DMS153 treated with DMSO at 0.1 percent for 48 hours (cell line): ENCODE data around the gene OPHN1.
"Not testable (repeated sequence)": the region's sequence is repeated elsewhere in the genome, so short reads cannot be mapped to it uniquely, and the experiment has no call there.

Source experiments
- DNase-seq: peaks from one replicate; lab custom pipeline; 2025; ENCODE audit not compliant: unreplicated experiment; lab: John Stamatoyannopoulos, UW

Gene OPHN1

DNA sequence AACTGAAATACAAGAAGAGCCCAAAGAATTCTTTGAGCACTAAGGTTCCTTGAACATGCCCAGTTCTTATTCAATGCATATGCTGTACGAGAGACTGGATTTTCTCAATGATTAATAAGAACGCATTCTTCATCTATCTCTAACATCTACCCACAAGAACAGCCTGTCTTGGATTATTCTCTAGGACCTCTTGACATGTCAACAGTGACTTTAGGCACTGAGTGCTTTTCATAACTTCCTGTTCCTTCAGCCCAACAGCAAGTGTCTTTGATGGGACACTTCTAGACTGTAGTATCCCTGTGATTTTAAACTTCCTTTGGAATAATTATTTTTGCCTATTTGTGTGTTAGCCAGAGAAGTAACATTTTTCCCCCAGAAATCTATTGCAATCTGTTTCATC lies 69.3 kb downstream of the OPHN1 start:
- DNase-seq, result no peak

GRCh38 chrX:68358679-68359078 lies 74.6 kb downstream of the OPHN1 start:
- DNase-seq, result no peak

DNA sequence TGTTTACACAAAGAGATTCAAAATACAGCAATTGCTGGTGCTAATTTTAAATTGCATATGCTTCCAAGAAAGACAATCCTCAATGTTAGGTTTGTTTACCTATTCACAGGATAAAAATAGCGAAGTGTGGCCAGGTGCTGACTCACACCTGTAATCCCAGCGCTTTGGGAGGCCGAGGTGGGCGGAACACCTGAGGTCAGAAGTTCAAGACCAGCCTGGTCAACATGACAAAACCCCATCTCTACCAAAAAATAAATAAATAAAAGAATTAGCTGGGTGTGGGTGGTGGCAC lies 77.7 kb downstream of the OPHN1 start:
- DNase-seq, result no peak

DNA sequence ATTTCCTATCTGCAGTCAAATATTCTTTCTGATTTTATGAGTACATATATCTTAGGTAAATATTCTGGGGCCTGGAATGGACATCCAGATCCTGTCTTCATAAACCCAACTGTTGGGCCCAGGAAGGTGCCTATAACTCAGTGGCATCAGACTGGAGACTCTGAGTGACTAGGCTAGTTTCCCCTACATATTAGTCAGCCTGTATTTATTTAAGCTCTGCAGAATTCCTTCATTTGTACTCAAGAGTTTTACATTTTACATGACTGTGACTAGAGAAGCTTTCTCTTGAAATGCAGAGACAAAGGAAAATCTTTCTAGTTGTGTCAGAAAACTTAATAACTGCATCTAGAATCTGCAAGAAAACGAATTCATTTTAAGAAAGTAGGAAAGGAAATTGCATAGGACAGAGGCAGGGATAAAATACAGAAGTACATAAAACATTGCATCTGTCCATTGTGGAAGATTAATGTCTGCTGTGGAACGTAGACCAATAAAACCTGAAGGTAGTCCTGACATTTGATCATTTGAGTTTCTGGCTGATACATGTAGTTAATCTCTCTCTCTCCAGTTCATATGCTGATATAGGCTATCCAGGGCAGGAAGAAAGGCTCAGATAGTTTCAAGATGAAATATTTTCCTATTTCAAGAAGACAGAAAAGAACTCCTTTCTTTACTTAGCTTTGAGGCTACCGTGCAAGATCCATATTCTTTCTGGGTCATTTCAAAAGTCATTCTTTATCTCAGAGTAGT lies 78.2 kb downstream of the OPHN1 start:
- no peak for DNase-seq

DNA sequence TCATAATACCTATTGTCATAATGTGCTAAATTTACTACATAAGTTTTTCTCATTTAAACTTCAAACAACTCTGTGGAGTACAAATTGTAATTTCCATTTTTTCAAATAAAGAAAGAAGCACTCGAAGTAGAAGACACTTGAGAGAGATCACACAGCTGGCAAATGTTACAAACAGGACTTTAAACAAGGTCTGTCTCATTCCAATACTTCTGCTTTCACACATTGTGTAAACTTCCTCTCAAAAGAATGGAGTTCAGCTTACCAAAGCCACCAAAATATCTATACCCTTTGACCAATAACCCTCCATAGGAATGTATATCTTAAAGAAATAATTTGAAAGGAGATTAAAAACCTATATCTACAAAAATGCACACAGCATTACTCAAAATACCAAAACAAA lies 88.3 kb downstream of the OPHN1 start:
- no peak for DNase-seq

DNA sequence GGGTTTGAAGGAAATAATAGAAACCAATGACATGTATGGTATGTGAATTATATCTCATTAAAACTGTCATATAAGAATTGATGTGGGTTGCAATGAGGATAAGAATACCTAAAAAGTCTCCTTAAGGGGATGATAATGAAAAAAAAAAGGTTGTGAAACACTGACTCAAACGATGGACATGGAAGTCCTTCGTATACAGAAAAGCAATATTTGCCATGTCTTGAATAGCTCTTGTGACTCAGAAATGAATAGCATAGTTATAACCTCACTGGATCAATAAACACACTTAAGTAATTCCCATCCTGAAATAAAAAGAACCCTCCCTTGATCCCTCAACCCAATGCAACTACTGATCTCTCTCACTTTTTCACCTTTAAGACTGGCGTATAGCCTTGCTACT lies 89.7 kb downstream of the OPHN1 start:
- no peak for DNase-seq

DNA sequence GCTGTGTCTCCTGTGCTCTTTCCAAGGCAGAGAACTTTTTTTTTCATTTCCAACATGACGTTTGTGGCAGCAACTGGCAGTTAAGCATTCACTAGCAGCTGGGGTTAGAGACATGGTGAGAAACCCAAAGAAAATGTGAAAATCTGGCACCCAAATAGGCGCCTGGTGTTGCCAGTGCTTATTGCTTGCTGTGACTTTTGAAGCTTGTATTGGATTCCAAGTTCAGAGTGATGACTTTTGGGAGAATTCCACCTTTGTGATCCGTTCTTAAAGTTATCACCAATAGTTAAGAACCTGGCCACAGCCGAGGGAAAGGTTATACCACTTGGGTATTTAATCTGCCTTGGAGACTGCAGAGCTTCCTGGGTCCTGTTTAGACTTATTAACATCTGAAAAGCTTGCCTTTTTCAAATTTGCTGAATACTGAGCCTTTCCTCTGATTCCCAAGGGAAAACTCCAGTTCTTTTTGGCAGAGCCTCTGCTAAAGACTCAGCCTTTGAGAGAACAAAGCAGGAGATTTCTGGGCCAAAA lies 101.0 kb downstream of the OPHN1 start:
- no peak for DNase-seq

DNA sequence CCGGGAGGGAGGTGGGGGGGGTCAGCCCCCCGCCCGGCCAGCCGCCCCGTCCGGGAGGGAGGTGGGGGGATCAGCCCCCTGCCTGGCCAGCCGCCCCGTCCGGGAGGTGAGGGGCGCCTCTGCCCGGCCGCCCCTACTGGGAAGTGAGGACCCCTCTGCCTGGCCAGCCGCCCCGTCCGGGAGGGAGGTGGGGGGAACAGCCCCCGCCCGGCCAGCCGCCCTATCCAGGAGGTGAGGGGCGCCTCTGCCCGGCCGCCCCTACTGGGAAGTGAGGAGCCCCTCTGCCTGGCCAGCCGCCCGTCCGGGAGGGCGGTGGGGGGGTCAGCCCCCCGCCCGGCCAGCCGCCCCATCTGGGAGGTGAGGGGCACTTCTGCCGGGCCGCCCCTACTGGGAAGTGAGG lies 106.5 kb downstream of the OPHN1 start:
- DNase-seq, result not testable (repeated sequence)

DNA sequence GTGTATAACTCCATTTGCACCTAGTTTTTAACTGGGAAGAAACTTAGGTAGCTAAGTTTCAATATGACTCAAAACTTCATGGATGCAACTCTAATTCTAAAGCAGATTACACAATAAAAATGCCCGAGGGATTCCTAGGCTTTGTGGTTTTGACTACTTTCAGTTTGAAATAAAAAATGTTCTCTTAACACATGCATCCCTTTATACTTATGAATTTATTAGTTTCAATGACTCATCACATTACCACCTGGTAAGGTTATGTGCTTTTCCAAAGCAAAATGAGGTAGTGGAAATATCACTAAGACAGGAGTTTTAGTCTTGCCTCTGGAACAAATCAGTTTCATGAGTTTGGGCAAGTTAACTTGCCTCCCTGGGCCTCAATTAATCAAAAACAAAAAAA lies 125.5 kb downstream of the OPHN1 start:
- no peak for DNase-seq

DNA sequence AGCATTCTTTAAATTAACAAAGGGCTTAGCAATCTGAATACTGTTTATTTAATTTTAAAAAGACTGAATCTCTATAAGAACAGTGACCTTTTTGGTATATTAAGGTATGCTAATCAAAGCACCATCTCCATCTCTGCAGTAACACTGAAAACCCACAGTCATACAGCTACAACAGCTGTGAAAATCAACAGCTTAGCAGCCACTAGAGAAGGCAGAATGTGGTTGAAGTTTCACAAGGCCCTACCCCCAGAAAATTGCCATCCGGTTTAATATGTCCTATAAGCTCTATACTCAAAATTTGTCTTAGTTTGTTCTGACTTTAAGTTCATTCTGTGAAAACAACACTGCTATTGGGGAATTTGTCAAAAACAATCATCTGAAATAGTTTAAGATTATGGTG lies 128.7 kb downstream of the OPHN1 start:
- no peak for DNase-seq

DNA sequence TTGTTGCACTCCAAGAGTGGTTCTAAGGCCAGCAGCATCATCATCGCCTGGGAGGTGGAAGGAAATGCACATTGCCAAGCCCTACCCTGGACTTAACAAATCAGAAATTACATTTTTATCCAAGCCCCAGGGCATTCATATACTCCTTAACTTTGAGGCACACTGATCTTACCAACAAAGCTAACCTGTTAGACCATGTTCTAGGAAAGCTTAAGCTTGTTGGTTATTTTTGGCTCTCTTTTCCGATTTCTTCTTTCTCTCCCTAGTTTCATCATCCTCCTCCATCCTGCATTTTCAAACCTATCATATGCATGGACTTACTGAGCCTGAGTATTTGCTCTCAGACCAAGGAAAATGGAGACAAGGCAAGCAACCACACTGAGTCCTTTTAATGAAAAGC lies 133.4 kb downstream of the OPHN1 start:
- DNase-seq, result no peak

DNA sequence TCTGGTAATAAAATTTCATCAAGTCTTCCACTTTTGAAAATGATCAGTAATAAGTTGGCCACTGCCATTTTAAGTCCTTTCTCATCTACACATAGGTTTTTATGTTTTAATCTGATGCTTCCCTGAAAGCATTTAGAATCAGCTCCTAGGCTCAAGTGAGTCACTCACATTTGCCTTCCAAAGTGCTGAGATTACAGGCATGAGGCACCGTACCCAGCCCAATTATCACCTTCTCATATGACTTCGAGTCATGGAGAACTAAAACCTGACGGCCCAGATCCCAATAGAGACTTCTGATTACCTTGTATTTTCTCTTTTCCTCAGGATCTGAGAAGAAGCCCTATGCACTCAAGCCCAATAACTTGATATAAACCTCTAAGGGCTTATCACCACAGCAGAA lies 140.8 kb downstream of the OPHN1 start:
- DNase-seq, result no peak

DNA sequence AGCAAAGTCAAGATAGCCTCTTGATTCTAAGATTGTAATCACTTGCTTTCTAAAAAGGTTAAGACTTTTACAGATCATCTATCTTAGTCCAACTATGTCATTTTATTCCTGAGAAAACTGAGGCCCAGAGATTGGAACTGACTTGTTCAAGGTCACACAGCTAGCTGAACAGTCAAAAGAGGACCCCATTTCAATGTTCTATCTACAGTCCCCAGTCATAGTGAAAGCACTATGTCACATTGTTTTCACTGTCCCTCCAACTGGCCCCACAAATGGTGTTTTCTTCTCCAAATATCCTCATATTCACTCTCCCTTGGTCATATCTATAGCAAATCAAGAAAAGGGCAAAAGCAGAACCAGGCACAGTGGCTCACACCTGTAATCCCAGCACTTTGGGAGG lies 145.2 kb downstream of the OPHN1 start:
- no peak for DNase-seq

- no peak for DNase-seq
These were observed 145.9 kb downstream of the OPHN1 start for GRCh38 chrX:68287419-68287818.

DNA sequence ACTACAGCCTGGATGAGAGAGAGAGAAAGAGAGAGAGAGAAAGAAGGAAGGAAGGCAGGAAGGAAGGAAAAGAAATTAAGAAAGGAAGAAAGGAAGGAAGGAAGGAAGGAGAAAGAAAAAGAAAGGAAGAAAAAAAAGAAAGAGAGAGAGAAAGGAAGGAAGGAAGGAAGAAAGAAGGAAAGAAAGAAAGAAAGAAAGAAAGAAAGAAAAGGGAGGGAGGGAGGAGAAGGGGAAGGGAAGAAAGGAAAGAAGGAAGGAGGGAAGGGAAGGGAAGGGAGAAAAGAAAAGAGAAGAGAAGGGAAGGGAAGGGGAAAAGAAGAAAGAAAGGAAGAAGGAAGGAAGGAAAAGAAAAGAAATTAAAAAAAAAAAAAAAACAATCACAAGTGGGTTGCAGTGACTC lies 146.3 kb downstream of the OPHN1 start:
- no peak for DNase-seq

GRCh38 chrX:68286076-68286475 lies 147.2 kb downstream of the OPHN1 start:
- DNase-seq, result no peak

DNA sequence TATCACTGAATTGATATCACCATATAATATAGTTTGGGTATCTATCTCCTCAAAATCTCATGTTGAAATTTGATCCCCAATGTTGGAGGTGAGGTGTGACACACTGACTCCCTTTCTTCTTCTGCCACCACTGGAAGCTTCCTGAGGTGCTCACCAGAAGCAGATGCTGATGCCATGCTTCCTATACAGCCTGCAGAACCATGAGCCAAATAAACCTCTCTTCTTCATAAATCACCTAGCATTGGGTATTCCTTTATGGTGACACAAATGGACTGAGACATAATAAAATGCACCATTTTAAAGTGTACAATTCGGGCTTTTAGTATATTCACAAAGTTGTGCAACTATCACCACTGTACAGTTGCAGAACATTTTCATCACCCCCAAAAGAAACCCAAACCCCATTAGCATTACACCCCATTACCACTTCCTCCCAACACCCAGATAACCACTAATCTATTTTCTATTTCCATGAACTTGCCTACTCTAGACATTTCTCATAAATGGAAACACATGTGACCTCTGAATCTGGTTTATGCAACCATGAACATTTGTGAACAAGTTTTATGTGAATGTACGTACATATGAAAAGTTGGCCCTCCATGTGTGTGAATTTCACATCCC lies 148.9 kb downstream of the OPHN1 start:
- no peak for DNase-seq

GRCh38 chrX:68273887-68274286 lies 159.4 kb downstream of the OPHN1 start:
- DNase-seq, result no peak

DNA sequence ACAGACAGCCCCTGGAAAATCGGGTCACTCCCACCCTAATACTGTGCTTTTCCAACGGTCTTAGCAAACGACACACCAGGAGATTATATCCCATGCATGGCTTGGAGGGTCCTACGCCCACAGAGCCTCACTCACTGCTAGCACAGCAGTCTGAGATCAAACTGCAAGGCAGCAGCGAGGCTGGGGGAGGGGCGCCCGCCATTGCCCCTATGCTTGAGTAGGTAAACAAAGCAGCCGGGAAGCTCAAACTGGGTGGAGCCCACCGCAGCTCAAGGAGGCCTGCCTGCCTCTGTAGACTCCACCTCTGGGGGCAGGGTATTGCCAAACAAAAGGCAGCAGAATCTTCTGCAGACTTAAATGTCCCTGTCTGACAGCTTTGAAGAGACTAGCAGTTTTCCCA lies 168.5 kb downstream of the OPHN1 start:
- not testable (repeated sequence) for DNase-seq

- no peak for DNase-seq
These were observed 172.1 kb downstream of the OPHN1 start for GRCh38 chrX:68261060-68261672.

DNA sequence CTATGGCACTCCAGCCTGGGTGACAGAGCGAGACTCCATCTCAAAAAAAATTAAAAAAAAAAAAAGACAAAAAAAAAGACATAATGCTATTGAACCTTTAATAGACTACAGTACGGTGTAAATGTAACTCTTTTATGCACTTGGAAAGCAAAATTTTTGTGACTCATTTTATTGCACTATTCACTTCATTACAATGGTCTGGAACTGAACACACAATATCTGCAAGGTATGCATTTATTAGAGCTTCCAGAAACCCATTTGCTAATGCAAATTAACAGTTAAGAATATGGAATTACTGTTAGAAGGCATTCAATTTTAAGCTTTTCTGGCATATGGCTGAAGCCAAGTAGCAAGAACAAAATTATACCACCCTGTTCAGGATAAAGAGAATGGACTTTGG lies 176.3 kb downstream of the OPHN1 start:
- no peak for DNase-seq
